OCI-LY3 (cell line): Measurements from ENCODE around the gene PLA2G4C.

Source experiments
- H2AFZ ChIP-seq: fragments of 200-600, 300-600 bp; shearing (Covaris generic); 2 replicates; pipeline ENCODE4 v1.6.0; 2014; ENCODE audit warnings: antibody characterized with exemption, low read depth, low read length
- H3K27ac ChIP-seq: fragments of 200-600, 300-600 bp; sonication (generic); 2 replicates; pipeline ENCODE4 v1.5.1; 2014; ENCODE audit warnings: mild to moderate bottlenecking, low read length, moderate library complexity, mixed read lengths
- H3K27me3 ChIP-seq: fragments of 200-600, 300-600 bp; sonication (generic); 2 replicates; pipeline ENCODE4 v1.6.1; 2014; ENCODE audit warnings: low read depth, low read length, mixed read lengths
- H3K36me3 ChIP-seq: fragments of 200-600, 300-600 bp; sonication (generic); replicated peaks from 2 replicates; pipeline ENCODE3; 2014; ENCODE audit warnings: low read depth, low read length, mixed read lengths
- H3K4me1 ChIP-seq: fragments of 300-600, 200-600 bp; sonication (generic); 2 replicates; pipeline ENCODE4 v1.6.1; 2014; ENCODE audit warnings: low read length, mixed read lengths
- H3K4me2 ChIP-seq: fragments of 200-600, 300-600 bp; sonication (generic); 2 replicates; pipeline ENCODE4 v1.6.1; 2014; ENCODE audit warnings: low read length, mixed read lengths
- H3K4me3 ChIP-seq: fragments of 300-600, 200-600 bp; sonication (generic); 2 replicates; pipeline ENCODE4 v1.5.1; 2014; ENCODE audit warnings: antibody characterized with exemption, mild to moderate bottlenecking, low read length, moderate library complexity
- H3K79me2 ChIP-seq: fragments of 300-600, 200-600 bp; shearing (Covaris generic); 2 replicates; pipeline ENCODE4 v1.6.1; 2014; ENCODE audit warnings: mild to moderate bottlenecking, low read length, mixed read lengths
- H3K9ac ChIP-seq: fragments of 300-600, 200-600 bp; shearing (Covaris generic); 2 replicates; pipeline ENCODE4 v1.6.0; 2014; ENCODE audit warnings: mild to moderate bottlenecking, low read length, moderate library complexity
- H3K9me3 ChIP-seq: fragments of 200-600, 300-600 bp; shearing (Covaris generic); 2 replicates; pipeline ENCODE4 v1.6.1; 2014; ENCODE audit warnings: low read length, mixed read lengths; ENCODE audit not compliant: insufficient read depth
- H4K20me1 ChIP-seq: fragments of 200-600, 300-600 bp; sonication (generic); 2 replicates; pipeline ENCODE4 v1.6.1; 2016; ENCODE audit warnings: low read length, mixed read lengths; ENCODE audit not compliant: insufficient read depth
- CTCF ChIP-seq: fragments of 200-600, 300-600 bp; sonication (generic); IDR thresholded peaks from 2 replicates; pipeline ENCODE4 v1.5.1; 2014; ENCODE audit warnings: antibody characterized with exemption, low read length, low read depth
- EZH2phosphoT487 ChIP-seq: fragments of 200-600 bp; shearing (Covaris generic); IDR thresholded peaks from 2 replicates; pipeline ENCODE4 v1.6.1; 2018; ENCODE audit warnings: antibody characterized with exemption, mixed run types, low read depth

PLA2G4C gene

GRCh38 chr19:48137411-48137810 lies 26.8 kb upstream of the PLA2G4C start:
- no peaks in the 10 kb centered on the region for H4K20me1 ChIP-seq
- H3K4me3 ChIP-seq, result no peak overlapping the region
- H3K27ac ChIP-seq, result no peak overlapping the region
- no peak overlapping the region for H3K4me2 ChIP-seq
- no peaks in the 10 kb centered on the region for H3K4me1 ChIP-seq
- TF ChIP-seq EZH2phosphoT487 (no peak), CTCF (no peak)
- H3K36me3 ChIP-seq, result peaks cover 15% of the 10 kb centered on the region
- no peak overlapping the region for H3K9ac ChIP-seq
- no peaks in the 10 kb centered on the region for H3K9me3 ChIP-seq
- H3K27me3 ChIP-seq, result no peaks in the 10 kb centered on the region
- H3K79me2 ChIP-seq, result no peaks in the 10 kb centered on the region
- no peak overlapping the region for H2AFZ ChIP-seq

GRCh38 chr19:48136547-48136946 lies 25.9 kb upstream of the PLA2G4C start:
- Histone ChIP-seq H3K36me3 (peaks cover 18% of the 10 kb centered on the region), H3K4me1 (no peaks in the 10 kb centered on the region), H3K27ac (no peak overlapping the region), H3K79me2 (no peaks in the 10 kb centered on the region), H3K9me3 (no peaks in the 10 kb centered on the region), H3K9ac (no peak overlapping the region), H3K27me3 (no peaks in the 10 kb centered on the region), H3K4me3 (no peak overlapping the region), H4K20me1 (no peaks in the 10 kb centered on the region), H3K4me2 (no peak overlapping the region), H2AFZ (no peak overlapping the region)
- TF ChIP-seq EZH2phosphoT487 (no peak), CTCF (no peak)

DNA sequence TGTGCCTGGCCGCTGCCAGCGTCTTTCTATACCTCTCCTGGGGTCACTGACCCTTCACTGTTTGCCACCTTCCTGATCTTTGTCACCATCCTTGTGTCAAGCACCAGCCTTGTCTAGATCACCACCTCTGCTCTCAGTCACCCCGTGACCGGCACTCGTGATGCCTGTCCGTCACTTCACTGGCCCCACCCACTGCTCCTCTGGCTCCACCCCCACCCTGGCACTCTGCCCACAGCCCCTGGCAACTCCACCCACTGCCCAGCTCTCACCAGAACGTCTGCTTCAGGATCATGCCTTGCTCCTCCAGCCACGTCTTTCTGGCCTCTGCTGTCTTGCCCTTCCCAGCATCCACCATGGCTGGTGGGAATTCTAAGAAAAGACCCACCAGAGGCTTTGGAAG lies 24.8 kb upstream of the PLA2G4C start:
- Histone ChIP-seq H3K27me3 (no peaks in the 10 kb centered on the region), H3K36me3 (peaks cover 27% of the 10 kb centered on the region), H3K4me1 (no peaks in the 10 kb centered on the region), H3K27ac (no peak overlapping the region), H3K4me3 (no peak overlapping the region), H4K20me1 (no peaks in the 10 kb centered on the region), H3K9me3 (no peaks in the 10 kb centered on the region), H2AFZ (no peak overlapping the region), H3K79me2 (no peaks in the 10 kb centered on the region), H3K9ac (no peak overlapping the region), H3K4me2 (no peak overlapping the region)
- TF ChIP-seq EZH2phosphoT487 (no peak), CTCF (no peak)

DNA sequence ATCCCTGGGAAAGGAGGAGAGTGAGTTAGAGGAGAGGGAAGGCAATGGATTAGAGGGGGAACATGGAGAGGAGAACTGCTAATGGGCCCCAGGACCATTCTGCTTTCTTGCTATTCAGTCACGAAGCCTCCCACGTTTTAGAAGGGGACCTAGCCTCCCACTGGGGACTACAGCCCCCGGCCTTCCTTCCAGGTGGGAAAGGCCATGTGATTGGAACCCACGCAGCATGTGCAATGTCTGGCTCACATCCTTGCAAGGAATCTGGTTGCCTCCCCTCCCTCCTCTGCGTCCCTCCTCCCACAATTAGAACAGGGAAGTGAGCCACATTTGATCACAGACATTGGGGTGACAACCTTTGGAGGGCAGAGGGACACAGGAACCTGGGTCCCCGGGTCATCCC lies 22.5 kb upstream of the PLA2G4C start:
- H4K20me1 ChIP-seq, result no peaks in the 10 kb centered on the region
- H3K4me2 ChIP-seq, result no peak overlapping the region
- no peak overlapping the region for H3K9ac ChIP-seq
- H2AFZ ChIP-seq, result no peak overlapping the region
- H3K27ac ChIP-seq, result no peak overlapping the region
- TF ChIP-seq EZH2phosphoT487 (no peak), CTCF (no peak)
- H3K79me2 ChIP-seq, result no peaks in the 10 kb centered on the region
- H3K9me3 ChIP-seq, result no peaks in the 10 kb centered on the region
- no peak overlapping the region for H3K4me3 ChIP-seq
- H3K36me3 ChIP-seq, result peaks cover 37% of the 10 kb centered on the region
- H3K4me1 ChIP-seq, result no peaks in the 10 kb centered on the region
- H3K27me3 ChIP-seq, result no peaks in the 10 kb centered on the region
